Brain microvascular endothelial cell (primary cell): ENCODE measurements around the gene CEP41.

Experiments used
- DNase-seq: peaks from one replicate; pipeline ENCODE4 v3.0.0-alpha.2; 2020
- H3K27ac ChIP-seq: fragments of 250-450 bp; sonication (Bioruptor Pico); 2 replicates; pipeline ENCODE4 v1.5.1; 2020; ENCODE audit warnings: mild to moderate bottlenecking, moderate library complexity
- H3K27me3 ChIP-seq: fragments of 250-450 bp; sonication (Bioruptor Pico); replicated peaks from 2 replicates; pipeline ENCODE4 v1.5.1; 2020; ENCODE audit warnings: mild to moderate bottlenecking
- H3K36me3 ChIP-seq: fragments of 250-450 bp; sonication (Bioruptor Pico); replicated peaks from 2 replicates; pipeline ENCODE4 v1.5.1; 2020; ENCODE audit warnings: mild to moderate bottlenecking
- H3K4me3 ChIP-seq: 2 replicates; pipeline ENCODE4 v1.5.1; 2011; ENCODE audit warnings: low read depth, mild to moderate bottlenecking, control low read depth, low read length, moderate library complexity
- CTCF ChIP-seq: IDR thresholded peaks from 2 replicates; pipeline ENCODE4 v1.5.1; 2011; ENCODE audit warnings: low read depth, mild to moderate bottlenecking, moderate library complexity, low read length, control low read depth, inconsistent platforms; ENCODE audit errors: missing control alignments
- in situ Hi-C: cut with HindIII; loops from 2 replicates; pipeline ENCODE4 v1.10.0; 2017; ENCODE audit warnings: low sequenced_read_pairs, low pct_ligation_motif_present

CEP41 gene

GRCh38 chr7:130365088-130365487 is 75.7 kb downstream of the CEP41 start:
- no peak for DNase-seq
- in situ Hi-C loops: no loop called here

GRCh38 chr7:130364451-130364850 is 76.4 kb downstream of the CEP41 start:
- in situ Hi-C loops: no loop called here
- Histone ChIP-seq H3K27me3 (no peaks in the 10 kb centered on the region), H3K4me3 (no peak overlapping the region), H3K27ac (no peak overlapping the region), H3K36me3 (no peaks in the 10 kb centered on the region)
- TF ChIP-seq CTCF: no peak
- DNase-seq: no peak

More at GRCh38 chr7:130365088-130365487, 75.7 kb downstream of the CEP41 start:
- Histone ChIP-seq H3K27ac (no peak overlapping the region), H3K4me3 (no peak overlapping the region), H3K27me3 (no peaks in the 10 kb centered on the region), H3K36me3 (no peaks in the 10 kb centered on the region)
- no peak for TF ChIP-seq CTCF

DNA sequence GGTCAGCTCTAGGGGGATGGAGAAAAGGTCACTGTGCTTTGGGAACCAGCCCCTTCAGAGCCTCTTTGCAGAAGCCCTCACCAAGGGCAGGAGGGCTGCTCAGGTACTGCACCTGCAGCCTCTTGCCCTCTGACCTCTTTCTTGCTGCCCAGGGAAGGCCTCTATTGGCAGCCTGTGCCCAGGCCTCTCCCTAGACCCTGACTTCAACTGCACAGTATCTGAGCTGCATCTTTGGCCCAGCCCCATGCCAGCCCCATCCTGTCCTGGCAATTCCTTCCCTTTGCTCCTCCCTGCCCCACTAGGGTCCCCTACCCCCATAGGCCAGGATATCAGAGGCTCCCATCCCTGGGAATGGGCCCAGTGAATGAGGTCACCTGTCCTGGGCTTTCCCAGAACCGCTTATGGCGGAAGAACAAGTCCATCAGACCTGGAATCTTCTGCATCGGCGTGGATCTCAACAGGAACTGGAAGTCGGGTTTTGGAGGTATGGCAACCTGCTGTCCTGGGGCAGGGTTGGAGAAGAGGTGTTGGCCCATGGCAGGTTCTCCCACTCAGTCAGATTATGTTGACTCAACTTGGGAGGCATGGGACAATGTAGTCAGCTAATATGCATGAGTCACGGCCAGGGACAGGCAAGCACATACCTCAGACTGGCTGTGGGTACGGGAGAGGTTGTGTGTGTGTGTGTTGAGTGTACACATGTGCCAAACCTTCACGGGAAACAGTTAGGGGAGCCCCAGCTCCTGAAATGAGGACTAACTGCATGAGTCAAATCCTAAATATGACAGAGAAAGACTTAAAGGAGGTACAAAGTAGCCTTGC is 77.6 kb downstream of the CEP41 start:
- Histone ChIP-seq H3K36me3 (no peaks in the 10 kb centered on the region), H3K27me3 (no peaks in the 10 kb centered on the region), H3K27ac (peak overlapping the region; percentile 49), H3K4me3 (no peak overlapping the region)
- DNase-seq: peak; percentile 95
- in situ Hi-C loops: no loop called here
- TF ChIP-seq CTCF: no peak

- Histone ChIP-seq H3K27me3 (no peaks in the 10 kb centered on the region), H3K4me3 (no peak overlapping the region), H3K27ac (no peak overlapping the region), H3K36me3 (no peaks in the 10 kb centered on the region)
- no peak for DNase-seq
- in situ Hi-C loops: no loop called here
- no peak for TF ChIP-seq CTCF
Observed at GRCh38 chr7:130362251-130362816, 78.5 kb downstream of the CEP41 start.

GRCh38 chr7:130361681-130362080 is 79.1 kb downstream of the CEP41 start:
- H3K27me3 ChIP-seq: no peaks in the 10 kb centered on the region
- H3K36me3 ChIP-seq: no peaks in the 10 kb centered on the region
- in situ Hi-C loops: no loop called here

More at GRCh38 chr7:130361681-130362080, 79.1 kb downstream of the CEP41 start:
- DNase-seq: no peak
- no peak for TF ChIP-seq CTCF
- Histone ChIP-seq H3K4me3 (no peak overlapping the region), H3K27ac (no peak overlapping the region)
